Mesendoderm (in vitro differentiated cells): ENCODE data around the gene CSTPP1.

Experiments
- DNase-seq: peaks from one replicate; pipeline ENCODE4 v3.0.0; 2013
- H2AK5ac ChIP-seq: 2 replicates; pipeline ENCODE4 v1.6.1; 2013; ENCODE audit warnings: low read length, inconsistent platforms
- H2BK120ac ChIP-seq: 2 replicates; pipeline ENCODE4 v1.6.1; 2013; ENCODE audit warnings: low read depth, mild to moderate bottlenecking, low read length, moderate library complexity, mixed read lengths
- H2BK15ac ChIP-seq: replicated peaks from 2 replicates; pipeline ENCODE4 v1.6.1; 2013; ENCODE audit warnings: low read depth, mild to moderate bottlenecking, moderate library complexity
- H2BK5ac ChIP-seq: 2 replicates; pipeline ENCODE4 v1.6.1; 2013; ENCODE audit warnings: low read length, inconsistent platforms
- H3K18ac ChIP-seq: 2 replicates; pipeline ENCODE4 v1.6.1; 2013; ENCODE audit warnings: mild to moderate bottlenecking, low read length, mixed read lengths
- H3K23ac ChIP-seq: one replicate; pipeline ENCODE4 v1.6.1; 2013; ENCODE audit warnings: low read length
- H3K27ac ChIP-seq: 2 replicates; pipeline ENCODE4 v1.5.1; 2013; ENCODE audit warnings: low read depth, mild to moderate bottlenecking, inconsistent platforms, low read length, moderate library complexity
- H3K27me3 ChIP-seq: 2 replicates; pipeline ENCODE4 v1.6.1; 2013; ENCODE audit warnings: low read length, control low read depth, mild to moderate bottlenecking, inconsistent platforms; ENCODE audit not compliant: insufficient read depth, poor library complexity
- H3K36me3 ChIP-seq: 2 replicates; pipeline ENCODE4 v1.6.1; 2013; ENCODE audit warnings: low read length, inconsistent platforms; ENCODE audit not compliant: control insufficient read depth, insufficient read depth
- H3K4ac ChIP-seq: one replicate; pipeline ENCODE4 v1.6.1; 2013; ENCODE audit warnings: low read depth, mild to moderate bottlenecking, low read length, moderate library complexity
- H3K4me1 ChIP-seq: 2 replicates; pipeline ENCODE4 v1.6.1; 2013; ENCODE audit warnings: low read depth, low read length, inconsistent platforms; ENCODE audit not compliant: control insufficient read depth
- H3K4me2 ChIP-seq: 2 replicates; pipeline ENCODE4 v1.6.1; 2013; ENCODE audit warnings: low read length
- H3K4me3 ChIP-seq: 2 replicates; pipeline ENCODE4 v1.5.1; 2013; ENCODE audit warnings: mild to moderate bottlenecking, low read length
- H3K56ac ChIP-seq: one replicate; pipeline ENCODE4 v1.6.1; 2013; ENCODE audit warnings: low read length
- H3K79me1 ChIP-seq: 2 replicates; pipeline ENCODE4 v1.6.1; 2013; ENCODE audit warnings: low read length, inconsistent platforms
- H3K79me2 ChIP-seq: 2 replicates; pipeline ENCODE4 v1.6.1; 2013; ENCODE audit warnings: mild to moderate bottlenecking, low read length; ENCODE audit not compliant: control insufficient read depth, insufficient read depth
- H3K9ac ChIP-seq: 2 replicates; pipeline ENCODE4 v1.6.1; 2013; ENCODE audit warnings: low read length, inconsistent platforms
- H4K5ac ChIP-seq: one replicate; pipeline ENCODE4 v1.6.1; 2013; ENCODE audit warnings: low read length
- H4K8ac ChIP-seq: one replicate; pipeline ENCODE4 v1.6.1; 2013; ENCODE audit warnings: low read depth, mild to moderate bottlenecking, control low read depth, low read length, moderate library complexity
- WGBS: extraction: QIAGEN DNeasy Blood & Tissue Kit; methylation state at CpG from one replicate; pipeline ENCODE4 v1.1.7; 2013; ENCODE audit warnings: low lambda C conversion rate, missing lambda C conversion rate; ENCODE audit not compliant: insufficient coverage; ENCODE audit errors: extremely low coverage; 5-methylcytosine and 5-hydroxymethylcytosine counted together

Gene CSTPP1

GRCh38 chr11:46892109-46892508 lies 44.5 kb upstream of the CSTPP1 start:
- Histone ChIP-seq H3K4me2 (no peak overlapping the region), H3K18ac (no peak overlapping the region), H3K27ac (no peak overlapping the region), H3K4me1 (no peaks in the 10 kb centered on the region), H3K79me1 (peaks cover 2% of the 10 kb centered on the region), H3K27me3 (no peaks in the 10 kb centered on the region), H3K4me3 (no peak overlapping the region), H4K8ac (no peak overlapping the region), H3K9ac (no peak overlapping the region), H3K56ac (no peak overlapping the region), H3K79me2 (no peaks in the 10 kb centered on the region), H3K4ac (no peak overlapping the region), H2AK5ac (no peak overlapping the region), H3K36me3 (peaks cover 21% of the 10 kb centered on the region), H2BK15ac (no peak overlapping the region), H4K5ac (no peak overlapping the region), H3K23ac (no peak overlapping the region), H2BK120ac (no peak overlapping the region), H2BK5ac (no peak overlapping the region)
- no peak for DNase-seq
- 100% methylated on average over 1 of the region's 2 CpGs for WGBS

GRCh38 chr11:46892838-46893237 lies 43.7 kb upstream of the CSTPP1 start:
- H2AK5ac ChIP-seq = no peak overlapping the region
- H3K4me3 ChIP-seq = no peak overlapping the region
- peaks cover 2% of the 10 kb centered on the region for H3K79me1 ChIP-seq
- H3K56ac ChIP-seq = no peak overlapping the region
- H4K5ac ChIP-seq = no peak overlapping the region
- WGBS = no CpG with 5 or more reads among the region's 9 CpGs
- no peak overlapping the region for H2BK120ac ChIP-seq
- H3K27me3 ChIP-seq = no peaks in the 10 kb centered on the region
- H3K9ac ChIP-seq = no peak overlapping the region
- no peaks in the 10 kb centered on the region for H3K4me1 ChIP-seq
- no peak overlapping the region for H3K4ac ChIP-seq
- H3K27ac ChIP-seq = no peak overlapping the region
- no peaks in the 10 kb centered on the region for H3K79me2 ChIP-seq
- no peak overlapping the region for H4K8ac ChIP-seq
- DNase-seq = no peak
- H2BK15ac ChIP-seq = no peak overlapping the region
- H3K4me2 ChIP-seq = no peak overlapping the region
- no peak overlapping the region for H2BK5ac ChIP-seq
- no peak overlapping the region for H3K23ac ChIP-seq
- peaks cover 19% of the 10 kb centered on the region for H3K36me3 ChIP-seq
- no peak overlapping the region for H3K18ac ChIP-seq

GRCh38 chr11:46894506-46894905 lies 42.1 kb upstream of the CSTPP1 start:
- H3K27me3 ChIP-seq = no peaks in the 10 kb centered on the region
- H3K4me3 ChIP-seq = no peak overlapping the region
- no peak overlapping the region for H3K23ac ChIP-seq
- DNase-seq = no peak
- H2BK5ac ChIP-seq = no peak overlapping the region
- H3K56ac ChIP-seq = no peak overlapping the region
- H3K36me3 ChIP-seq = peaks cover 14% of the 10 kb centered on the region
- no peak overlapping the region for H3K4ac ChIP-seq
- H3K4me1 ChIP-seq = no peaks in the 10 kb centered on the region
- H3K79me2 ChIP-seq = no peaks in the 10 kb centered on the region
- no peak overlapping the region for H4K5ac ChIP-seq
- no peak overlapping the region for H4K8ac ChIP-seq
- no peak overlapping the region for H3K18ac ChIP-seq
- no peak overlapping the region for H2AK5ac ChIP-seq
- no peak overlapping the region for H3K9ac ChIP-seq
- no peak overlapping the region for H2BK15ac ChIP-seq
- peaks cover 3% of the 10 kb centered on the region for H3K79me1 ChIP-seq
- no peak overlapping the region for H3K4me2 ChIP-seq
- WGBS = no CpG with 5 or more reads among the region's 16 CpGs
- H2BK120ac ChIP-seq = no peak overlapping the region
- H3K27ac ChIP-seq = no peak overlapping the region

GRCh38 chr11:46894961-46895360 lies 41.6 kb upstream of the CSTPP1 start:
- WGBS = no CpG with 5 or more reads among the region's 10 CpGs
- Histone ChIP-seq H3K4me2 (no peak overlapping the region), H3K9ac (no peak overlapping the region), H2AK5ac (no peak overlapping the region), H4K8ac (no peak overlapping the region), H3K79me2 (no peaks in the 10 kb centered on the region), H3K79me1 (peaks cover 3% of the 10 kb centered on the region), H3K56ac (no peak overlapping the region), H3K36me3 (peaks cover 13% of the 10 kb centered on the region), H3K27ac (no peak overlapping the region), H3K4me1 (no peaks in the 10 kb centered on the region), H2BK120ac (no peak overlapping the region), H3K4ac (no peak overlapping the region), H2BK5ac (no peak overlapping the region), H3K4me3 (no peak overlapping the region), H3K23ac (no peak overlapping the region), H2BK15ac (no peak overlapping the region), H4K5ac (no peak overlapping the region), H3K18ac (no peak overlapping the region), H3K27me3 (no peaks in the 10 kb centered on the region)
- no peak for DNase-seq

GRCh38 chr11:46895821-46896220 lies 40.7 kb upstream of the CSTPP1 start:
- no peaks in the 10 kb centered on the region for H3K27me3 ChIP-seq
- H3K56ac ChIP-seq = no peak overlapping the region
- no CpG with 5 or more reads among the region's 10 CpGs for WGBS
- H3K18ac ChIP-seq = no peak overlapping the region
- H2BK15ac ChIP-seq = no peak overlapping the region
- peaks cover 10% of the 10 kb centered on the region for H3K36me3 ChIP-seq
- H2BK120ac ChIP-seq = no peak overlapping the region
- no peaks in the 10 kb centered on the region for H3K4me1 ChIP-seq
- H4K8ac ChIP-seq = no peak overlapping the region
- no peak overlapping the region for H3K4ac ChIP-seq
- no peak overlapping the region for H3K27ac ChIP-seq
- no peak overlapping the region for H3K4me3 ChIP-seq
- no peak overlapping the region for H3K4me2 ChIP-seq
- H2BK5ac ChIP-seq = no peak overlapping the region
- H4K5ac ChIP-seq = no peak overlapping the region
- H3K79me1 ChIP-seq = peaks cover 3% of the 10 kb centered on the region
- no peak overlapping the region for H3K23ac ChIP-seq
- H2AK5ac ChIP-seq = no peak overlapping the region
- no peak overlapping the region for H3K9ac ChIP-seq
- H3K79me2 ChIP-seq = no peaks in the 10 kb centered on the region
- no peak for DNase-seq

GRCh38 chr11:46896719-46897406 lies 39.7 kb upstream of the CSTPP1 start:
- Histone ChIP-seq H4K5ac (no peak overlapping the region), H3K79me2 (no peaks in the 10 kb centered on the region), H2BK5ac (no peak overlapping the region), H2BK15ac (no peak overlapping the region), H3K56ac (no peak overlapping the region), H3K23ac (no peak overlapping the region), H3K4me1 (no peaks in the 10 kb centered on the region), H3K79me1 (peaks cover 3% of the 10 kb centered on the region), H3K27ac (no peak overlapping the region), H3K4ac (no peak overlapping the region), H3K27me3 (no peaks in the 10 kb centered on the region), H3K9ac (no peak overlapping the region), H2AK5ac (no peak overlapping the region), H4K8ac (no peak overlapping the region), H3K4me2 (no peak overlapping the region), H3K18ac (no peak overlapping the region), H2BK120ac (no peak overlapping the region), H3K4me3 (no peak overlapping the region), H3K36me3 (peaks cover 10% of the 10 kb centered on the region)
- DNase-seq = peak; percentile 54
- WGBS = no CpG with 5 or more reads among the region's 10 CpGs
